Stimulated activated CD8-positive, alpha-beta memory T cell treated with anti-CD3 and anti-CD28 coated beads, Interleukin-7, amount 100 ng/mL, for 4 hours (primary cell): ENCODE measurements around the gene TMEM236.
"Not testable (repeated sequence)": the region's sequence is repeated elsewhere in the genome, so short reads cannot be mapped to it uniquely, and the experiment has no call there.

ENCODE experiments used
- DNase-seq, 2 donors: peaks; one replicate each; pipeline ENCODE4 v3.0.0-alpha.2; 2020; ENCODE audit warnings: low read depth in 2 of 2

Gene TMEM236

DNA sequence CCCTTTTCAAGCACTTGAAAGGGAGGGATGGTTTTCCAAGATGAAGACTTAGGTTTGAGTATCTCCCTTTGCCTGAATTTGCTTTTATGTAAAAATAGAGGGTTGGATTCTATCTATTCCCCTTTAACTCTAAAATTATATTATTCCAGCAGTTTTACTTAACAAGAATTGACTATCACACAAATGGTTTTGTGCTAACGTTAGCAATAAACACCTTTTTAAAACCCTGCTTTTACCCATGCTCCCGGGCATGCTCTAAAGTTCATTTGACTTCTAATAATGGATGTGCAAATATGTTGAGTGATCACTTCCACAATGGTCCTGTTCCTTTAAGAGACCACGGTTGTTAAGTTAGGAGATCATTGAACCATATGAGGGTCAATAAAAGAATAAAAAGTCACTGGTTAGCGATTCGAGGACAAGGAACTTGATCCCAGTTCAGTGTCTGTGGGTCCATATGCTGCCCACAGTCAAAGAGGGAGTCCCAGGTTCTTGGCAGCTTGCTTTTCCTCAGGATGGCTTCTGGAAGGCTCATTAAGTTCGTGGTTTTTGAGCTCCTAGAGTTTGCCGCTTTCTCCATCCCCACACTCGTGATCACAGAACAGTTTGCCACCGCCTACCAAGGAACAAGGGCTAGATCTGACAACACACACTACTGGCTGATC is at the start of gene TMEM236:
Gene TMEM236, plus strand, starts transcription at position 421 of the 665 bp plus-strand sequence. Its CDS starts 95 bp downstream, at position 516.
- DNase-seq, result no peak

DNA sequence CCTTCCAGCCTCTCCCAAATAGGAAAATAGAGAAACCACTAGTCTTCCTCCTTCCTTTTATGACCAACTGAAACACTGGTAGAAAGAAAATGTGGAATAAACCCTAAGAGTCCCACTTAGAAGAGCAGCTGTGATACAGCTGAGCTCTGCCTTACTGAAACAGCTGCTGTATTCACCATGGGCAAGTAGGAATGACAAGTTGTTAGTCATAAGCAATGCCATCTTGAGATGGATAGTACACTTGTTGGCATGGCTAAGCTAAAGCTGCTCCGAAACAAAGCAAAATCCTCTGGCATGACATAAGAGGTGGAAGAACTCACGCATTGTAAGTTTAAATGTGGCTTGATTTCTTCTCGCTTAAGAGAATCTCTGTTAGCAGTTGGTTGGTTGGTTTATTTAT is 48.3 kb upstream of the TMEM236 start:
- no peak for DNase-seq

DNA sequence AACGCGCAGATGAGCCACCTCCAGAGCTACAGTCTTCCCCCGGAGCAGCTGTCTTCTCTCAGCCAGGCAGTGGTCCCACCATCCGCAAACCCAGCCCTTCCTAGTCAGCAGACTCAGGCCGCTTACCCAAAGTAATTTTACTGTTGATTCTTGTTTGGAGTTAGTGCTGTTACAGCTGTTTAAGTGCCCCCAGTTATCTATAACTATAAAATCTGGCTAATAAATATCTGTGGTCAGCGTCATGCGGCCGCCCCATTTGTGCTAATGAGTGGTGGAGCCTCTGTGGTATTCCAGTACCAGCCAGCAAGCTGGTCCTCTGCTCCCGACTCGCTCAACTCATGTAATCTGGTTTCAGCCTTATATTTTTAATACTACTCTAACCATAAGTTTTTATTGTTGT is 43.2 kb upstream of the TMEM236 start:
- no peak for DNase-seq

GRCh38 chr10:17709492-17709891 is 42.5 kb upstream of the TMEM236 start:
- DNase-seq, result no peak

- DNase-seq, result no peak
Observed at GRCh38 chr10:17710181-17710580, 41.8 kb upstream of the TMEM236 start.

DNA sequence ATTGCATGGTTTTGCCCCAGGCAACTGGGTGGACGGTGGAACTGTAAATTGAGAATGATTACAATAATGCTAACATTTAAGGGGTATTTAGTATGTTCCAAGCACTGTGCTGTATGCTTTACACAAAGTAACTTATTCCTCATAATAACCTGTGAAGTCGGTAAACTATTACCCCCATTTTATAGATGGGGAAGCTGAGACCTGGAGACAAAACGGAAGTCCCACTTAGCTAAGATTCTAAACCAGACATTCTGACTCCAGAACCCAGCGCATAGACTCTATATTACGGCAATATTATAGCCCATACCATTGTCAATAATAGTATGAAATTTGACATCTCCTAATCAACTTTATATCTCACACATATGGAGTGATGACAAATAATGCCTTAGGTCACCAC is 39.9 kb upstream of the TMEM236 start:
- DNase-seq, result no peak

- DNase-seq, result no peak
Observed at GRCh38 chr10:17712717-17713471, 39.1 kb upstream of the TMEM236 start.

DNA sequence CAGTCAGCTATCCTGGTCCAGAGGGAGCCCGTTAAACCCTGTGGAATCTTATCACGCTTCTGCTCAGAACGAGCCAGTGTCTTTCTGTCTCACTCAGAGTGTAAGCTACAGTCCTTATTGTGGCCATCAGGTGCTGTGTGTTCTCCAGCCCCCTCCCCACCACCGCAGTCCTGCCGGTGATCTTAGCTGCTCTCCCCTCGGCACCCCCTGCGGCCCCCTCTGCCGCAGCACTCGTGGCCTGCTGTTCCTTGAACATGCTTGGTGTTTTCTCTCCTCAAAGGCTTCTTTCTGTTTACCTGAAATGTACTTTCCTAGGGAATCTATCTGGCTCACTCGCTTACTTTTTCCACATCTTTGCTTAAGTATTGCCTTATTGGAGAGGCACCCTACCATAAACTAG is 38.2 kb upstream of the TMEM236 start:
- no peak for DNase-seq

DNA sequence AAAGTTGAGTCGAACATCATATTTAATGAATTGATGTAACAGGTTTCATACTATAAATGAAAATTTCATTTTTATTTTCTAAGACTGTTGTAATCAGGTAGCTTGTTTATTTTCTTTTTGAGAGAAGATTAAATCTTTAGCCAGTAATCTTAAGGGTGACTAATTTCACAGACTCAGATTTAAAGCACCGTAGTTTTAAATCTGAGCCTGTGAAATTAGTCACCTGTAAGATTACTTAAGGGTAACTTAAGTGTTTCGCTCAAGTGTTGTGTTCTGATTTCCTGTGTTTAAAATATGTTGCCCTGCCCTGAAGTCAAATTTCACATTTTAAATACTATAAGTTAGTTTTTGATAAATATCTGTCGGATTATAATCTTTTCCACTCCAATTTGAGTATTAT is 35.8 kb upstream of the TMEM236 start:
- no peak for DNase-seq

GRCh38 chr10:17722317-17723014 is 29.5 kb upstream of the TMEM236 start:
- not testable (repeated sequence) for DNase-seq

DNA sequence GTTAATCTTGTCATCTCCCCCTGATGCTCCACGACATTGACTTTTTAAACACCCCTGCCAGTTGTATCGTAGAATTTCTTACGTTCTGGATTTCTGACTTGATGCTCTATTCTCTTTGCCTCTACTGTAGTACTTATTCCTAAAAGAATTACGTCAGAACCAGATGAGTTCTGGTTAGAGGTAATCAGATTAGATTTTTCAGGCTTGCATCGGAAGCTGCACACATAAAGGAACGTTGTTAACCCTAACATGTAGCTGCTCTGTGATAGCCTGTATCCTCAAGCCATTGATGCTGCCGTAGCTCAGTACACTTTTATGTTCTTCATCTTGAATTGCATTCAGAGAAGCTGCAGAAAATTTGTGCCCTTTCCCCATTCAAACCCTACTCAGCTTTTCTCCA is 26.3 kb upstream of the TMEM236 start:
- no peak for DNase-seq

GRCh38 chr10:17729630-17730029 is 22.4 kb upstream of the TMEM236 start:
- DNase-seq, result no peak

- no peak for DNase-seq
Observed at GRCh38 chr10:17730667-17731066, 21.3 kb upstream of the TMEM236 start.

GRCh38 chr10:17731331-17732020 is 20.5 kb upstream of the TMEM236 start:
- no peak for DNase-seq

- no peak for DNase-seq
Observed at GRCh38 chr10:17733620-17734019, 18.4 kb upstream of the TMEM236 start.

DNA sequence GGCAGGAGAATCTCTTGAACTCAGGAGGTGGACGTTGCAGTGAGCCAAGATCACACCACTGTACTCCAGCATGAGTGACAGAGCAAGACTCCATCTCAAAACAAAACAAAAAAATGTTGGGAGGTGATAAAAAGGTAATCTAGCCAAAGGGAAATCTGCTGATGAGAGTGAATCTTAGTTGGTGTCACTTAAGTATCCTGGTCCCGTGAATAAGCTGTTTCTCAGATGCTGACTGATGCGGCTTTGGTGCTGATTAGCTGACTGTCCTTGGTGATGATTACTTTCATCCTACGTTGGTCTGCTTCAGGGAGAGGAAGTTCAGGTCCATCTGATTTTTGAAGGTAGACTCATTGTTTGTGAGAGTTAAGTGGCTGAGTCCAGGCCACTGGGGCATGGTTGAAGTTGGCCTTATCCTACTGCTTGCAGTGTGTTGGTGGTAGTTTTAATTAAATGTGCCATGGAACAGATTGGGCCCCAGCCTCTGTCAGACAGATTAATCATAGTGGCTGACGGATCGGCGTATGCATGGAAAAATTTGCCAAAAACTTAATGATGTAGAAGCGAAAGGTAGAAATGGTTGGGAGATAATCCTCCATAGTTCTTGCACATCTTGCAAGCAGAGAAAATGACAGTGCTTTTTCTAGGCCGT is 17.4 kb upstream of the TMEM236 start:
- DNase-seq, result no peak

DNA sequence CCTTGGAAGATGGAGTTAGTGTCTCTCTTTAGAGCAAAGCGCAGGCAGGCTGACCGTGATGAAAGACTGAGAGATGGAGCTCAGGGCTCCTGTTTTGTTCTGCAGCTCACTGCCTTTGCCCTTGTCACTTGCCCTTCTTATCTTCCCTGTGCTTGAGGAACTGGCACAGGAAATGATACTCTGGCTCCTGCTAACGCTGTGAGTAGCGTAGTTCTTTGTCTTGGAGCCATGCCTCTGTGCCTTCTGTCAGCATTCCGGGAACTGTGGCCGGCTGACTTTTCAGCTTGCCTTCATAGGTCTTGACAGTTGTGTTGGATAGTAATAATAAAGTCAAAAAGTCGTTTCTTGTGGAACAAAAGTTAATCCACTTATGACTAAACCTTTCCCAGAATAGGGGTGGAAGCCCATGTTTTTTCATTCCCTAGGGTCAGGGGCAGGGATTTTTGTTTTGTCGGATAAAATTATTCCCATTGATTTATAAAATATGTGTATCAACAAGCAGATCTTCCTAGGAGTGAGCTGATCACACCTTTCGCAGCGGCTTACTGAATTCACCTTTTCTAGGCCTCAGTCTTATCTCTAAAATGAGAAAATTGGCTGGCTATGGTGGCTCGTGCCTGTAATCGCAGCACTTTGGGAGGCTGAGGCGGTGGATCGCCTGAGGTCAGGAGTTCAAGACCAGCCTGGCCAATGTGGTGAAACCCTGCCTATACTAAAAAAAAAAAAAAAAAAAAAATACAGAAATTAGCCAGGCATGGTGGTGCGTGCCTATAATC is 16.6 kb upstream of the TMEM236 start:
- DNase-seq, result no peak

- no peak for DNase-seq
Observed at GRCh38 chr10:17736223-17736622, 15.8 kb upstream of the TMEM236 start.

DNA sequence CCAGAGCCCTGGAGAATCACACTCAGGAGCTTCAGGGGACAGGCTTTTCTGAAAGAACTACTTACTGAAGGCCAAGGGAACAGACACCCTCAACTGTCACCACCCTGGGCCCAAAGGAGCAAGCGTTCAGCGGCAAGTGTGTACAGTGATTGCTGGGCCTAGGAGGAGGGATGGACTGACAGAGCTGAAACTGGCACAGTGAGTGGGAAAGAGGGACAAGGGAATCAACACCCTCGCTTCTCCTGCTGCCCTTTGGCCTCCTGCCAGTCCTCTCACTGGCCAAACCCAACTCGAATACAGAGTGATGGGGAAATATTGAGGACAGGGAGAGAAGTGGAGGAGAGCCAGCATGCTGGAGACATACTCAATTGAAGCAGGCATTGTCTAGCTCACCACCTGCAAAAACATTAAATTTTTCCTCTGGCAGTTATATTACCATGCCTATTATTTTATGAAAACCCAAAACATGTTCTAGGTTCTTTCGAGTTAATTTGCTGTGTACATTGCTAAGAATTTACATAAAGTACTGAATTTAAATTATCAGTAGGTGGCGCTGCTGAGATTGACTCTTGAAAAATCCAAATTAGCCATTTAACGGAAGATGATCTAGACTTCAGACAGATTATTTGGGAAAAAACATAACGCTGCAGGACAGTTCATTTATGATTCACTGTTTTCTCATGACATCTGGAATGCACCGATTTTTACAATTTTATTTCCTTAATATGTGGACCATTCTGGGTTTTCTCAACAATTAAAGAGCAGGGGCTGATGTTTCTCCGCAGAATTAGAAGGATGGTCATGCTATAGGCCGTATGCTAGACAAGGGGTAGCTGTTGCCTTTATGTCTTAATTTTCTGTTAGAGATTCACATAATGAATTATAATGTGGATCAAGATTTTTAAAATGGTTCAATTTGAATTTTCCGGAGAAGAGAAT is 14.7 kb upstream of the TMEM236 start:
- no peak for DNase-seq

DNA sequence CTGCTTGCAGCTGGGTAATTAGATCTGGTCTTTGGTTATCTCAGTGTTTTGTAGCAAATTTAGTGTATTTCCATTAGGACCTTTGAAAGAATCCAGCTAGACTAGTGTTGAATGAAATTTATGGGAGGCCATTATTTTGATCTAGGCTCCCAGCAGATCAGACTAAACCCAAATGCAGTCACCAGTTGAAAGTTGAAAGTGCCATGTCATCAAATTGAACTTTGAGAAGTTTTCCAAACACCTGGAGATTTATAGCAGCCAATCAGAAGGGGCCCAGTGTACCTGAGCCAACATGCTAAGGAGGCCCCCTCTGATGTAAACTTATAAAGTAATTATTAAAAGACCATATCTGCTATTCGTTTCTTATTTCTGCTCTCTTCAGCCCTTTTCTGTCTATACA is 11.3 kb upstream of the TMEM236 start:
- DNase-seq, result no peak
